ENCODE data around the gene RNH1.

DNA sequence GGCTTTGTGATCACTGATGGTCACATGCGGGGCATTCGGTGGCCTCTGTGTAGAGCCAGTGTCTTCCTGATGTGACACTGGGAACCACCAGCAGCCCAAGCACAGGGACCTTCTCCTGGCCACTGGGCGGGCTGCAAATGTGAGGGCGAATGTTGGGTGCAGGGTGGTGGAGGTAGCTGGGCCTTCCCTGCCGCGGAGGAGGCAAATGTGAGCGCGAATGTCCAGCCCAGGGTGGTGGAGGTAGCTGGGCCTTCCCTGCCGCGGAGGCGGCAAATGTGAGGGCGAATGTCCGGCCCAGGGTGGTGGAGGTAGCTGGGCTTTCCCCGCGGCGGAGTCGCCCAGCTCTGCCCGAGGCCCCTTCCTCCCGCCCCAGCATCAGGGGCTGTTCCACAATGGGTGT lies 33.6 kb downstream of the RNH1 start:
- no peak for TF ChIP-seq POLR2A (IDR thresholded peaks at IDR 0.05; ENCODE audit: low read length)
- no peak for TF ChIP-seq GATA1 (IDR thresholded peaks at IDR 0.05; ENCODE audit: low read depth, low read length)

All from erythroblast (primary cell).